Left lobe of liver (tissue), 2 donors: ENCODE data around the gene MYH7. TPM values are rescaled to one million over a fixed set of nuclear protein-coding genes. Genes with fewer than 3 reads are reported as not detected.
"Not testable (repeated sequence)": the region's sequence is repeated elsewhere in the genome, so short reads cannot be mapped to it uniquely, and the experiment has no call there.

Experiments
- ATAC-seq: fragments of 200-7000 bp; cut with Tn5 transposase; one replicate; pipeline ENCODE4 v1.9.1; 2020; ENCODE audit warnings: mild to moderate bottlenecking, moderate library complexity
- DNase-seq: peaks from one replicate; pipeline ENCODE4 v3.0.0-alpha.2; 2020; ENCODE audit warnings: low spot score
- total RNA-seq: library from RNA; stranded (reverse); gene quantifications from one replicate; pipeline ENCODE4 v1.2.1, GENCODE V29; 2021
- donor health status: DM: no; HTN: no; CAD: no; lungs with moderate emphysema.
- donor health status: DM: no; HTN: yes; CAD: no.

The MYH7 gene
- total RNA-seq, 1 donor from 2014 or later = not detected

DNA sequence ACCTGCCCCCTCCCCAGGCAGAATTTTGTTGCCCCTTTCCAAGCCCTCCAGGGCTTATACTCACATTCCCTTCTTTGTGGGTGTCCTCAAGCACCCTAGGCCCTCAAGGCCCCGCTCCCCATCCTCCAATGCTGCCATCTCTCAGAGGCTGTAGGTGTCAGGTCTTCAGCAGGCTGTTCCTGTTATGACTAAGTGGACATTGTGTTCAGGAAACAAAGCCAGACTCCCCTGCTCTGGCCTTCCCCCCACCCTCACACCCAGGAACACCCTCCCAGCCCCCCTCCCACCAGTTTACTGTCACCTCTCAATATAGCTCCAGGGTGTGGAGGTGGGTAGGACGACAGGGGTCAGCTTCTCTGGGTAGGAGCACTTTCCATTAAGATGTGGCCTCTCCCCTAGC lies 26.0 kb downstream of the MYH7 start:
- ATAC-seq = no peak
- no peak for DNase-seq

DNA sequence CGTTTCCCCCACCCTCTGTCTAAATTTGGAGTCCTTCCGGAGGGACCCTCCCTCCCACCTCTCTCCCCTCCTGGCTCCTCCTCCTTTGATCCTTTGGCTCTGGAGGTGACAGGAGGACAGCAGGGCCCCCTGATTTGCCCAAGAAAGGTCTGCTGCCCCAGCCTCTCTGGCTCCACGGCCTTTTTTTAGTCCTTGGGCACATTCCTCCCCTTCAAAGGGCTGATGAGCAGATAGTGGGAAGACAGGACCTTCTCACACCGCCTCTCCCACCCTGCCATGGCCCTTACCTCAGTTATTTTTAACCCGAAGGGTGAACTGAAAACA lies 27.2 kb downstream of the MYH7 start:
- ATAC-seq (no peak), DNase-seq (no peak)

DNA sequence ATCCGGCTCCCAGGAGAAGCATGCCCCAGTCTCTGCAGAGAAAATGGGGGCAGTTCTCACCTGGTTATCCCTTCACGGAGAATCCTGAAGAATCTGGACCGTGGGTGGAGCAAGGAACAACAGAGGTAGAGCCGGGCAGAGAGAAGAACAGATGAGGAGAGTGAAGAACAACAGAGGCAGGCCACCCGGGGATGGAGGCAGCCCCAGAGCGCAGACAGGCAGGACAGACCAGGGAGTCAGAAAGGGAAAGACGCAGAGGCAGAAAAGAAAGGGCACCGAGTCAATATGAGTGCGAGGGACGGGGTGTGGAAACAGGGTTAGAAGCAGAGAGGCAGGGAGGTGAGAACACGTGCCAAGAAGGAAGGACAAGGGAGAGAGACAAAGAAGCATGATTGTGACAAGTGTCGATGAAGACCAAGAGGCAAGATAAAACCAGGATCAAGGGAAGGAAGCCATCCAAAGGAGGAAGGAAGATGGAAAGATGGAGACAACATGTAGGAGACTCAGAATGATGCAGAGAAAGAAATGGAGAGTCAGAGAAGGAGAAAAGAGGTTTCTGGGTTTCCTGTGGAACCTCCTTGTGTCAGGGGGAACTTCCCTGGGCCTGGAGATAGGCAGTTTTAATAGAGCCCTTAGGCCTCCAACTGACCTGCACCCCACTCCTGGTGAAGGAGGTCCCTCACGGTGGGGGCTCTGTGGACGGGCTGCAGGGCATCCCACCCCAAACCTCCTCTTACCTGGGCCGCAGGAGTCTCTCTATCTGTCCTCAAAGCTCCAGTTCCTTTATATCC lies 27.7 kb downstream of the MYH7 start, which contains the start of gene MYH6:
Gene MYH6, minus strand, starts transcription at position 758 of the 791 bp plus-strand sequence. CDS start 1,050 bp downstream, outside the sequence.
- no peak for DNase-seq

DNA sequence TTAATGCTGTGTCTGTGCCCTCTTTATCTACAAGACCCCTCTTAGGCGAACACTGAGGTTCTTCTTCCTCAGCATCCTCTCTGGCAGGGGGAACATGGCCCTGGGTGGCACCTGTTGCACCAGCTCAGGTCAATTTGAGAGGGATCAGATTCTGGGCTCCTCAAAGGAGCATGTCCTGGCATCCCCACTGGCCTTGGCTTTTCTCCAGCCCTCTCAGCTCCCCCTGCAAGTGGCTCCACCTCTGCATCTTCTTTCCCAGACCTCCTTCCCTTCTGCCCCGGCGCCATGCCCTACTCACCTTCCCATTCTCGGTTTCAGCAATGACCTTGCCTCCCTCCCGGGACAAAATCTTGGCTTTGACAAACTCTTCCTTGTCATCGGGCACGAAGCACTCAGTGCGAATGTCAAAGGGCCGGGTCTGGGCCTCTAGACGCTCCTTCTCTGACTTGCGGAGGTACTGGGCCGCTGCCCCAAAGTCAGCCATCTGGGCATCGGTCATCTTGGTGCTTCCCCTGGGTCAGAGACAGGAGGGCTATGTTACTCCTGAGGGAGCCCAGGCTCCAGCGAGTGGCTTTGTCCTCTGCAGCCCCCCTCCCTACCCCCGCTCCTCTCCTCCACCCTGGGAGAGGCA lies 28.6 kb downstream of the MYH7 start:
- no peak for ATAC-seq
- DNase-seq = no peak

More for the DNA sequence above, 27.7 kb downstream of the MYH7 start, which contains the start of gene MYH6:
- no peak for ATAC-seq

DNA sequence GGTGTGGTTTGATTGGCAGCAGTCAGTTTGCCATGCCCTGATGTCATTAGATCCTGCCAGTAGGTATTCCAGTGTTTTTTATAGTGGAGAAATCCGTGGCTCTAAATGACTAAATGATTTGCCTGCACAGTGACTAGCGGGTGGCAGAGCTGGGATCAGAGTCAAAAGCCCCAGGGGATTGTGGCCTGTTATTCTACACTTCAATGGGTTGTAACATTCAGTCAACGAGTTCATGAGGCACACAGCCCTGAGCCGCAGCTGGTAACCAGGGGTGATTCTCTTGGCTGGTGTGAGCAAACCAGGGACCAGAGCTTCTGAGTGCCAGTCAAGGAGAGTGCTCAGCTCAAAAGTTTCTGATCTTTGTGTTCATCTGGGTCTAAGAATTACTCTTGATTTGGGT lies 29.2 kb downstream of the MYH7 start:
- DNase-seq (no peak), ATAC-seq (no peak)

DNA sequence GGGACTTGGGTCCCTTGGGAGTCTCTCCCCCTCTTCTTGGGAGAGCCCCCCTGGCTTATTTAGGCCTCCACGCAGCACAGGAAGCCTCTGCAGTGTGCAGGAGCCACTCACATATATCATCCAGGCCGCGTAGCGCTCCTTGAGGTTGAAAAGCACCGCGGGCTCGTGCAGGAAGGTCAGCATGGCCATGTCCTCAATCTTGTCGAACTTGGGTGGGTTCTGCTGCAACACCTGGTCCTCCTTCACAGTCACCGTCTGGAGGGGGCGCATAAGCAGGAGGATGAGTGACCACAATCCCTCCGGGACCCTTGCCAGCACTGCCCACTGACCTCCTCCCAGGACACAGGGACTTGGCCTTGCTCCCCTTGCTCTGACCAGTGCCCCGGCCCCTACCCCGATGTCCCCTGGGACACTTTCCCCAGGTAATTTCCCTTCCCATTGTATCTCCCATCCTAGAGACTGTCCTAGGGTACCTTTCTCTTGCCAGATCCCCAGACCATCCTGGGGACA lies 29.9 kb downstream of the MYH7 start:
- DNase-seq (no peak), ATAC-seq (no peak)

DNA sequence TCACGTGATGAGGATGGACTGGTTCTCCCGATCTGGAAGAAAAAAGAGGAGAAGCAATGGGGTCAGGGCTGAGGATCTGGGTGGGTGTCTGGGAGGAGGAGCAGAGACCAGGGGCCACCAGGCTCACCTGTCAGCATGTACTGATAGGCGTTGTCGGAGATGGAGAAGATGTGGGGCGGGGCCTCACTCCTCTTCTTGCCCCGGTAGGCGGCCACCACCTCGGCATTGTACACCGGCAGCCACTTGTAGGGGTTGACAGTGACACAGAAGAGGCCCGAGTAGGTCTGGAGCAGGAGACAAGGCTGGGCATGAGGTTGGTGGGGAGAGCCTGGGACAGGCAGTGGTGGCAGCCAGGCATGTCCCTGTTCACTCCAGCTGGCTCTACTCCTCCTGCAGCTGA lies 30.4 kb downstream of the MYH7 start:
- ATAC-seq = no peak
- no peak for DNase-seq

DNA sequence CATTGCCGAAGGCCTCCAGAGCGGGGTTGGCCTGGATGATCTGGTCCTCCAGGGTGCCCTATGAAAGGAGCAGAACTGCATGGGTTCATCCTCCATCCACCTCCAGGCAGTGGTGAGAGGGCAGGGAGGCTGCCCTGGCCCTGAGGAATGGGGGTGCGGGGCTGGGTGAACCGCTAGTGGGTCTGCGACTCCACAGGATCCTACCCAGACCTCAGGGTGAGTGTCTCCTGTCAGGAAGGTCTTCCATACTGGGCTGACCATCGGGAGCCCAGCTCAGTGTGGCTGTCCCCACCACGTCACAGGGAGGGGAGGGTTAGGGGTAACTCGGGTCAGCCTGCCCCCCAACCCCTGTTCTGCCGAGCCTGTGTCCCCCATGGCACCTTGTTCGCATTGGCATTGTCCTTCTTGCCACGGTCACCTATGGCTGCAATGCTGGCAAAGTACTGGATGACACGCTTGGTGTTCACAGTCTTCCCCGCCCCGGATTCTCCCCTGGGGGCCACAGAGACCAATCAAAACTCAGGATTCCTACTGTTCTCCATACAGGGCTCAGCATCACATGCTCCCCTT lies 31.0 kb downstream of the MYH7 start:
- DNase-seq (no peak), ATAC-seq (no peak)

DNA sequence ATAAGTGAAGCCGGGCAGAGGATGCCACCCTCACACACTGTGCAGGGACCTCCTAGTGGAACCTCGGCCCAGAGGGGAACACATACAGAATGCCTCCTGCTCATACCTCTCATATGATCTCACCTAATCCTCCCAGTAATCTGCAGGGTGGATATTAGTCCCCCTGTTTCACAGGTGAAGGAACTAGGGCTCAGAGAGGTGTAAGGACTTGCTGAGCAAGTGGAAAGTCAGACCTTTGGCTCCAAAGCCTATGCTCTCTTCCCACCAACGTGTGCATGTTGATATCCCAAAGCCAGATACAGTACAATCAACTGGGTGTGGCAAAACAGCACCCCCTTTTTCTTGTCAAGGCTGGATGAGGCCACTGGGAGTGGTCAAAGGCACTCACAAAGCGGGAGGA lies 31.6 kb downstream of the MYH7 start:
- no peak for ATAC-seq

DNA sequence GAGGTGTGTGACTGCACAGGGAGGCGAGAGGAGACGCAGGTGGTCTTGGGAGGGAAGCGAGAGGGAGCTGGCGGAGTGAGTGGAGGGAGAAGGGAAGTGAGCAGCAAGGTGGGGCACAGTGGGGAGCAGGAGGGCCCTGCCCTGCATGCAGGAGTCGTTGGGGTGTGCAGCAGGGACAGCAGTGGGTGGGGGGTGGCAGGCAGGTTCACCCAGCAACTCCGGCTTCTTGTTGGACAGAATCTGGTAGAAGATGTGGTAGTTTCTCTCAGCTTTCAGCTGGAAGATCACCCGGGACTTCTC lies 32.4 kb downstream of the MYH7 start:
- DNase-seq (no peak), ATAC-seq (no peak)

More for the DNA sequence above, 31.6 kb downstream of the MYH7 start:
- DNase-seq = no peak

DNA sequence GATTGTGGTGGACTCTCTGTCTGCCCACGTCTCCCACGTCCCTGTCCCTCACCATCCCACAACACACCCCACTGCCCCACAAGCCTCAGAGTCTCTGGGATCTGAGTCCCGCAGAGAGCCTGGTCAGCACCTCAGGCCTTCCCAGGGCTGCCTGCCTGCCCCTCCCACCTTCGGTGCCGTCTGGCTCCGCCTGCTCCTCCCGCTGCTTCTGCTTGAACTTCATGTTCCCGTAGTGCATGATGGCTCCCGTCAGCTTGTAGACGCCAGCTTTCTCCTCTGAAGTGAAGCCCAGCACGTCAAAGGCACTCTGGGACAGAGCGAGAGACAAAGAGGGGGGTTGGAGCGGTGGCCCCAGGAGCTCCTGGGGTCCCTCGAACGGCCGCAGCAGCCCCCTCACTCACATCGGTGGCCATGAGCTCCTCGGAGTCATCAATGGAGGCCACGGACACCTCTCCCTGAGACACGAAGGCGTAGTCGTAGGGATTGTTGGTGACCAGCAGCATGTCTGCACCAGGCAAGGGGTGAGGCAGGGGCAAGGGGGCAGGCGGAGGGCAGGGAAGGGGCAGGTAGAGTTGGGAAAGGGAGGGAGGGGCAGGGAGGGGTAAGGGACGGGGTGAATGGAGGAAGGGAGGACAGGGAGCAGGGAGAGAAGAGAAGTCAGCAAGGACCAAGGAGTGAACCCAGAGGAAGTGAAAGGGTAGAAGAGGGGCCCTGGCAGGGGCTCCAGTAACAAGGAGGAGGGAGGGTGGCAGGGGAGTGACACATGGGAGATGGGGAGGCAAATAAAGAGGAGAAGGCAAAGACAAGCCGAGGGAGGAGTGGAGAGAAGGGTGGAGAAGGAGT lies 32.9 kb downstream of the MYH7 start:
- DNase-seq (no peak), ATAC-seq (no peak)

DNA sequence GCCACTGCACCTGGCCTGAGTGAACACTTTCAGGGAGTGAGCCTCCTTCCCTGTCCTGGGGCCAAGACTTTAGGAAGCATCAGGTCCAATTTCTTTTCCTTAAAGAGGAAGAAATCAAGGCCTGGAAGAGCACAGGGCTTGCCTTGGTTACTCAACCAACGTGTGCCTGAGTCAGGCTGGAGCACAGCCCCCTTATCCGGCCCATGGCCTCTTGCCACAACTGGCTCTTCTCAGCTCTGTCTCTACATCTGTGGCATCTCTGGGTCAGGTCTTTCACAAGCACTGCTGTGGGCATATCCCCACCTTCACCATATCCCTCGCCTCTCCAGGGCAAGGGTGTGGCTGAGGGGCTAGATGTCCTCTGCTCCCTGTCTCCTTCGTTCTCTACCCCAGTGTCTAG lies 34.2 kb downstream of the MYH7 start:
- ATAC-seq (no peak), DNase-seq (no peak)

DNA sequence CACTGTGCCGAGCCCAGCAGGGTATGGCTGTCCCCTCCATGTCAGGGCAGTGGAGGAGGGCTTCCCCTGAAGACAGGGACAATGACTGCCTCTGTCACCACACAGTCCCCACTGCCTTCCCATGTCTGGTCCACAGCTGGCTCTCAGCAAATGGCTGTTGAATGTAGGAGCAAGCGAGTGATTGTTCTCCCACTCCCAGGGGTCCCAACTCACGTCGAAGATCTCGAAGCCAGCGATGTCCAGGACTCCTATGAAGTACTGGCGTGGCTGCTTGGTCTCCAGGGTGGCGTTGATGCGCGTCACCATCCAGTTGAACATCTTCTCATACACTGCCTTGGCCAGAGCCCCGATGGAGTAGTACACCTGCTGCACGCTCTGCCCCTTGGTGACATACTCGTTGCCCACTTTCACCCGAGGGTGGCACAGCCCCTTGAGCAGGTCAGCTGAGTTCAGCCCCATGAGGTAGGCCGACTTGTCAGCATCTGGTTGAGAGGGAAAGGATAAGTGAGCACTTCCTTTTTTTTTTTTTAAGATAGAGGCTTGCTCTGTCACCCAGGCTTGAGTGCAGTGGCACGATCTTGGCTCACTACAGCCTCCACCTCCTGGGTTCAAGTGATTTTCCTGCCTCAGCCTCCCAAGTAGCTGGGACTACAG lies 34.8 kb downstream of the MYH7 start:
- not testable (repeated sequence) for ATAC-seq, DNase-seq

DNA sequence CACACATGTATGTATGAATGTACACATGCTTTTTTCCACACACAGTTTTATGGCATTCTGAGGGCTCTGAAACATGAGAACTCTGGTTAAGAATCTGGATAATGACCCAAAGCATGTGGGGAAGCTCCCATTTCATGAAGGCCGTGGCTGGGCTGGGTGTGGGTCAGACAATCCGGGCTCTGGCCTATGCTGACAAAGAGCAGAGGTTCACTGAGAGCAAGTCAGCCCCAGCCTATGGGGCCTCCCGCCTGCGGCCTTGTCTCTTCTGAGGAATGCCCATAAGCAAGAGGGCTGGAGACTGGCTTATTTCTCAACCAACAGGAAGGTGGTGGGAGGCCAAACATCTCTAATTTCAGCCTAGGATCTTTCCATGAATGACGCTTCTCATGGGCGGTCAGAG lies 35.9 kb downstream of the MYH7 start:
- DNase-seq = no peak
- ATAC-seq = no peak

DNA sequence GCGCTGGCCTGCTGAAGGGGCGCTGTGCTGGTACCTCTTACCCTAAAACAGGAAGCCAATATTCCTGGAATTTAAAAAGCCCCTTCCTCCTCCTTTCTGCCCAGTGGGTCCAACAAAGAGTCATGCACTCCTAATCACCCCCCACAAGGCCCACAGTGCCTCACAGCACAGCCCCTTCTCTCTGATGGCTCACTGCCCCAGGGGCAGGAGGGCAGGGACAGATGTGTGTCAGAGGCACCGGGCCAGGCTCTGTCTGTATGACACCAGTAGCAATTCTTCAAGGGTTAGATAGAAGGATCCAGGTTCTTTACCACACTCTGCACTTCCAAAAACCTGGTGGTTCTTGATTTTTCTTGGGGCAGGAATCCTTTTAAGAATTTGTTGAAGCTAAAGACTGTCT lies 36.3 kb downstream of the MYH7 start:
- DNase-seq (no peak), ATAC-seq (no peak)

DNA sequence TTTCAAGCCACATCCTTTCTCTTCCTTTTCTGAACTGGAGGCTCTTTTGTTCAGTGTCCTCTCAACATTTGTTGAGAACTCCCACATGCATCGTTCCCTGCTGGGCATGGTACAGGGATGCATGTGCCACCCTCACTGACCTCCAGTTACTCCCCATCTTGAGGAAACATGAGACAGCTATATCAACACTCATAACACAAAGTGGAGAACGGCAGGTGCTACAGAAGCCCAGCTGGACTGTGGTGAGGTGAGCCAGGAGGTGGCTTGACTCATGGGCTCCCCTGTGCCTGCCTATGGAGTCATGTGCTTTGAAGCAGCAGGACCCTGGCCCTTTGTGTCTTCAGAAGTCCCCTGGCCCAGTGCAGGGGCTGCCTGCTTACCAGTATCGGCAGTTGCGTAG lies 37.1 kb downstream of the MYH7 start:
- DNase-seq (no peak), ATAC-seq (no peak)

DNA sequence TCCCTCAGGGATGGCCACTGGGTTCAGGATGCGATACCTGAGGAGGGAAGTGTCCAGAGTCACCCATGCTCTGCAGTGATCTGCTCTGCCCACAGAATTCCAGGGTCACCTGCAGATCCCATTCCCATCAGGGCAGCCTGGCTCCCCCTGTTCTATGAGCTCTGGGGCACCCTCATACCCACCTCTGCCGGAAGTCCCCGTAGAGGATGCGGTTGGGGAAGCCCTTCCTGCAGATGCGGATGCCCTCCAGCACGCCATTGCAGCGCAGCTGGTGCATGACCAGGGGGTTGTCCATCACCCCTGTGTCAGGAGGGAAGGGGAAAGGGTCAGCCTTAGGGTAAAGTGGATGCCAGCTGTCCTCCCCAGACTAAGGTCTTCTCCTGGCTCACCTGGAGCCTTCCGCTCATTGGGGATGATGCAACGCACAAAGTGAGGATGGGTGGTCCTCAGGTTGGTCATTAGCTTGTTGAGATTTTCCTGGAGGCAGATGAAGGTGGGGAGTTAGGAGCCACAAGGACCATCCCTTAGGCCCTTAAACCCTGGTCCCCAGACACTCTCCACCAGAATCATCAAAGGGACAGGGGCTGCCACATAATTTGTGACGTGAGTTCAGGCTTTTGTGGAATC lies 38.6 kb downstream of the MYH7 start:
- no peak for DNase-seq

DNA sequence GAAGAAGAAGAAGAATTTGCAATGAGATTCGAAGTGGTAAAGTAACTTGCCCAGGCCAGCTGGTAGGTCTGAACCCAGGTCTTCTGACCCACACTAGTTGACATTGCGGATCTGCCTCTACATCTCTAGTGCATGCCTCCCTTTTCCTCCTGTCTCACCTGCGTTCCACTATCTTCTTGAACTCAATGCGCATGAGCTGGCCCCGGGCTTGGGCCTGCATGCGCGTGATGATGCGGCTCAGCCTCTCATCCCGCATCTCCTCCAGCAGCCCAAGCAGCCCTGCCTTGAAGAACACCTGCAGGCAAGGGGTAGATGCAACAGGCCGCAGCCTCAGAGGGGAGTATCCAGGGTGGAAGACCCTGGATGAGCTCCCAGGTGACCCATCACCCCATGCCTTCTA lies 39.3 kb downstream of the MYH7 start:
- DNase-seq (no peak), ATAC-seq (no peak)

More for the DNA sequence above, 38.6 kb downstream of the MYH7 start:
- no peak for ATAC-seq

DNA sequence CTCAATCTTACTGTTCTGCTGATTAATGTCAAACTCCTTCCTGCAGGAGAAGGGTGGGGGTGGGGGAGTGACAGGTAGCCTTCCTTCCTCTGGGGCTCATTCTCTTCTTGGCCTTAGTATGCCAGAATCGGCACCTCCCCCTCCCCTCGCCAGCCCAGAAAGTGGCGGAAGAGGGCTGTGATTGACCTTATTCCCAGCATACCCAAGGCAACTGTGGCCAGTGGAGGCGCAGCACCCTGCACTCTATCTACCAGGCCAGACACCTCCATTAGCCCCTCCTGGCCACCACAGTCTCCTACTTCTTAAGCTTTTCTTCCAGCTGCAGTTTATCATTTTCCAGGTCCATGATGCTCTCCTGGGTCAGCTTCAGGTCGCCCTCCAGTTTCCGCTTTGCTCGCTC lies 42.8 kb downstream of the MYH7 start:
- no peak for ATAC-seq

DNA sequence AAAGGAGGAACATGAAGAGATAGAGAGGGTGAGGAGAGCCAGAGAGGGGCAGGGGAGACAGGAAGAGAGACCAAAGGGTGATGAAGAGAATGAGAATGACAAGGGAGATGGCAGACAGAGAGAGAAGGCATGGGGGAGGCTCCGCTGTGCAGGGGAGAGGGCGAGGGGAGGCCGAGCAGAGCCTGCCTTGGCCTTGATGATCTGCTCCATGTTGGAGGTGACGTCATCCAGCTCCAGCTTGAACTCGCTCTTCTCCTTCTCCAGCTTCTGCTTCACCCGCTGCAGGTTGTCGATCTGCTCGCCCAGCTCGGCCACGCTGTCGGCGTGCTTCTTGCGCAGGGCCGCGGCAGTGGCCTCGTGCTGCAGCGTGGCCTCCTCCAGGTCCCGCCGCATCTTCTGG lies 45.6 kb downstream of the MYH7 start:
- not testable (repeated sequence) for ATAC-seq

More for the DNA sequence above, 42.8 kb downstream of the MYH7 start:
- no peak for DNase-seq

More for the DNA sequence above, 45.6 kb downstream of the MYH7 start:
- DNase-seq = not testable (repeated sequence)
